AG04450 (cell line): ENCODE results near the gene CNKSR3. TPM values are rescaled to one million over a fixed set of nuclear protein-coding genes. Genes with fewer than 3 reads are reported as not detected.

Experiments used
- CTCF ChIA-PET: fragments of 300-600, 350-600 bp; formaldehyde crosslinking; extraction: SDS; loops from one replicate; lab custom pipeline; 2022; ENCODE audit warnings: antibody characterized with exemption, inconsistent platforms; lab: Charles Lee
- POLR2A ChIA-PET: fragments of 350-600 bp; formaldehyde crosslinking; extraction: SDS; loops from one replicate; lab custom pipeline; 2021; ENCODE audit warnings: antibody characterized with exemption, inconsistent platforms; lab: Yijun Ruan, JAX
- DNase-seq: peaks from one replicate; pipeline ENCODE4 v3.0.0-alpha.2; 2011; ENCODE audit warnings: low read depth, low spot score
- H3K27ac ChIP-seq: one replicate; pipeline ENCODE4 v1.5.1; 2012; ENCODE audit warnings: low read depth, low read length, control low read depth
- H3K27me3 ChIP-seq: one replicate; pipeline ENCODE4 v1.6.0; 2012; ENCODE audit warnings: low read length; ENCODE audit not compliant: control insufficient read depth, insufficient read depth
- H3K4me3 ChIP-seq: 2 replicates; pipeline ENCODE4 v1.5.1; 2011; ENCODE audit warnings: mild to moderate bottlenecking, low read depth, low read length, control low read depth
- H3K9me3 ChIP-seq: 2 replicates; pipeline ENCODE4 v1.5.1; 2012; ENCODE audit warnings: low read length; ENCODE audit not compliant: control insufficient read depth, insufficient read depth
- CTCF ChIP-seq: IDR thresholded peaks from 2 replicates; pipeline ENCODE4 v1.5.1; 2011; ENCODE audit warnings: low read depth, low read length, control low read depth, inconsistent platforms
- polyA plus RNA-seq: library from polyadenylated mRNA; depleted of rRNA; stranded (reverse); fragments of >200 nt; gene quantifications from 2 replicates; pipeline ENCODE4 v1.2.3, GENCODE V29; 2011

Gene CNKSR3
- polyA plus RNA-seq, 1 experiment: 8.6 TPM

GRCh38 chr6:154363821-154364220, 146.7 kb downstream of the CNKSR3 start:
- ChIA-PET POLR2A (interaction anchor here (0.9 kb wide), 1 partner anchor 46 kb away, joined by 8 read pairs; no protein-coding TSS in a partner anchor), CTCF (interaction anchor here (0.8 kb wide), 1 partner anchor 12 kb away, joined by 3 read pairs; no protein-coding TSS in a partner anchor)
- H3K27me3 ChIP-seq: no peaks in the 10 kb centered on the region
- H3K9me3 ChIP-seq: no peaks in the 10 kb centered on the region; the same call in 1 of the 2 replicates
- no peak overlapping the region for H3K27ac ChIP-seq
- H3K4me3 ChIP-seq: no peak overlapping the region
- TF ChIP-seq CTCF: no peak
- DNase-seq: no peak

GRCh38 chr6:154361476-154361875, 149.0 kb downstream of the CNKSR3 start:
- Histone ChIP-seq H3K27me3 (no peaks in the 10 kb centered on the region), H3K4me3 (no peak overlapping the region), H3K9me3 (no peaks in the 10 kb centered on the region; the same call in 1 of the 2 replicates), H3K27ac (no peak overlapping the region)
- no peak for TF ChIP-seq CTCF
- DNase-seq: no peak
- CTCF ChIA-PET: no interaction called here
- POLR2A ChIA-PET: no interaction called here

DNA sequence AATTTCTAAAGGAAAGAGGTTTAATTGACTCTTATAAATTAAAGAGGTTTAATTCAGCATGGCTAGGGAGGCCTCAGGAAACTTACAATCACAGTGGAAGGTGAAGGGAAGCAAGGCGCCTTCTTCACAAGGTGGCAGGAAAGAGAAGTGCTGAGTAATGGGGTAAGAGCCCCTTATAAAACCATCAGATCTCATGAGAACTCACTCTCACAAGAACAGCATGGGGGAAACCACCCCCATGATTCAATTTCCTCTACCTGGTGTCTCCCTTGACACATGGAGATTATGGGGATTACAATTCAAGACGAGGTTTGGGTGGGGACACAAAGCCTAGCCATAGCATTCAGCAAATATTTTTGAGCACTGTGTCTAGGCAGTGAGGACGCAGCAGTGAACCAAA, 150.0 kb downstream of the CNKSR3 start:
- no peak for DNase-seq
- Histone ChIP-seq H3K27me3 (no peaks in the 10 kb centered on the region), H3K9me3 (no peaks in the 10 kb centered on the region; the same call in 1 of the 2 replicates), H3K27ac (no peak overlapping the region), H3K4me3 (no peak overlapping the region)
- CTCF ChIA-PET: no interaction called here
- TF ChIP-seq CTCF: no peak
- POLR2A ChIA-PET: no interaction called here

- ChIA-PET POLR2A (no interaction called here), CTCF (interaction anchor here (1.4 kb wide), 1 partner anchor 11 kb away, joined by 3 read pairs; no protein-coding TSS in a partner anchor)
Measured at GRCh38 chr6:154359679-154360078, 150.8 kb downstream of the CNKSR3 start.

More at GRCh38 chr6:154359679-154360078, 150.8 kb downstream of the CNKSR3 start:
- no peak overlapping the region for H3K4me3 ChIP-seq
- TF ChIP-seq CTCF: no peak
- H3K27me3 ChIP-seq: no peaks in the 10 kb centered on the region
- H3K9me3 ChIP-seq: no peaks in the 10 kb centered on the region; the same call in 1 of the 2 replicates
- no peak overlapping the region for H3K27ac ChIP-seq
- DNase-seq: no peak
